H1 (cell line): Measurements from ENCODE around the gene VMP1. TPM values are rescaled to one million over a fixed set of nuclear protein-coding genes. Genes with fewer than 3 reads are reported as not detected.

ENCODE experiments used
- CTCF ChIA-PET: fragments of 300-600 bp; sonication (Branson Sonifier 250); formaldehyde crosslinking; loops from one replicate; lab custom pipeline; 2021; ENCODE audit not compliant: partially characterized antibody; lab: Charles Lee
- POLR2A ChIA-PET: fragments of 300-600 bp; sonication (Branson Sonifier 250); formaldehyde crosslinking; loops from one replicate; lab custom pipeline; 2021; ENCODE audit warnings: inconsistent platforms; ENCODE audit not compliant: partially characterized antibody; lab: Charles Lee
- DNase-seq, 2 experiments: peaks; one replicate each; pipeline versions ENCODE4 v3.0.0 to v3.0.0-alpha.2; 2010 to 2022; ENCODE audit warnings: low spot score in 2 of 2, low read depth in 1 of 2, mixed read lengths in 1 of 2
- FAIRE-seq: peaks from 2 replicates; lab custom pipeline; 2011; peaks lifted over from hg19 to GRCh38; lab: Jason Lieb, UNC
- H2AFZ ChIP-seq: 2 replicates; pipeline ENCODE4 v1.8.1; 2012; ENCODE audit warnings: low read length, inconsistent platforms
- H2AK5ac ChIP-seq: 2 replicates; pipeline ENCODE4 v1.6.1; 2013; ENCODE audit warnings: low read depth, low read length
- H2BK120ac ChIP-seq: replicated peaks from 2 replicates; pipeline ENCODE3; 2013; ENCODE audit warnings: low read depth, low read length, inconsistent platforms
- H2BK12ac ChIP-seq: 2 replicates; pipeline ENCODE4 v1.6.1; 2013; ENCODE audit warnings: low read depth, low read length
- H2BK15ac ChIP-seq: 2 replicates; pipeline ENCODE4 v1.6.1; 2013; ENCODE audit warnings: low read length
- H2BK20ac ChIP-seq: 2 replicates; pipeline ENCODE4 v1.6.1; 2013; ENCODE audit warnings: low read length
- H2BK5ac ChIP-seq: 2 replicates; pipeline ENCODE4 v1.6.1; 2013; ENCODE audit warnings: low read depth, low read length
- H3K14ac ChIP-seq: 2 replicates; pipeline ENCODE4 v1.6.1; 2013; ENCODE audit warnings: inconsistent platforms; ENCODE audit not compliant: insufficient read length
- H3K18ac ChIP-seq: 2 replicates; pipeline ENCODE4 v1.6.1; 2013; ENCODE audit warnings: low read length; ENCODE audit errors: extremely low read depth
- H3K23ac ChIP-seq: 2 replicates; pipeline ENCODE4 v1.6.1; 2013; ENCODE audit warnings: inconsistent platforms; ENCODE audit not compliant: insufficient read length
- H3K23me2 ChIP-seq: 2 replicates; pipeline ENCODE4 v1.6.1; 2013; ENCODE audit warnings: low read depth, low read length
- H3K27ac ChIP-seq: 2 replicates; pipeline ENCODE4 v1.6.1; 2011; ENCODE audit warnings: low read depth, low read length, inconsistent platforms
- H3K27me3 ChIP-seq, 4 experiments: replicated peaks in 1 of 4; 1 replicate in 1 of 4; 2 replicates in 3 of 4; pipeline versions ENCODE4 v1.6.1 to v1.8.1; 2011 to 2013; ENCODE audit warnings: low read length in 3 of 4, mild to moderate bottlenecking in 3 of 4, inconsistent platforms in 2 of 4, mixed read lengths in 2 of 4, moderate library complexity in 1 of 4; ENCODE audit not compliant: control insufficient read depth in 3 of 4, insufficient read depth in 3 of 4; ENCODE audit errors: extremely low read depth in 1 of 4
- H3K36me3 ChIP-seq, 4 experiments: 2 replicates each; pipeline versions ENCODE4 v1.6.1 to v1.8.1; 2011 to 2013; ENCODE audit warnings: mild to moderate bottlenecking in 4 of 4, low read length in 3 of 4, moderate library complexity in 2 of 4, control low read depth in 1 of 4, inconsistent platforms in 1 of 4; ENCODE audit not compliant: insufficient read depth in 4 of 4, control insufficient read depth in 2 of 4
- H3K4ac ChIP-seq: replicated peaks from 2 replicates; pipeline ENCODE3; 2013; ENCODE audit warnings: low read length, low read depth, mixed read lengths, inconsistent platforms; ENCODE audit not compliant: insufficient read length
- H3K4me1 ChIP-seq, 4 experiments: replicated peaks in 1 of 4; 1 replicate in 1 of 4; 2 replicates in 3 of 4; pipeline versions ENCODE4 v1.6.1 to v1.8.1; 2011 to 2013; ENCODE audit warnings: low read length in 3 of 4, inconsistent platforms in 2 of 4, mixed read lengths in 1 of 4; ENCODE audit not compliant: insufficient read depth in 4 of 4, control insufficient read depth in 3 of 4
- H3K4me2 ChIP-seq, 2 experiments: 2 replicates each; pipeline versions ENCODE4 v1.6.1 to v1.8.1; 2011 to 2013; ENCODE audit warnings: low read depth in 2 of 2, low read length in 2 of 2, control low read depth in 1 of 2, inconsistent platforms in 1 of 2, mild to moderate bottlenecking in 1 of 2; ENCODE audit not compliant: insufficient read depth in 1 of 2
- H3K4me3 ChIP-seq, 4 experiments: fragments of 200-600, 300-600 bp in 1 of 4; sonication (generic), shearing (Covaris generic), sonication (Bioruptor Twin) in 1 of 4; 2 replicates each; pipeline versions ENCODE4 v1.5.1 to v1.8.1; 2011 to 2016; ENCODE audit warnings: low read length in 4 of 4, low read depth in 3 of 4, control low read depth in 2 of 4, inconsistent platforms in 2 of 4, mild to moderate bottlenecking in 2 of 4, mixed read lengths in 1 of 4, moderate library complexity in 1 of 4; ENCODE audit not compliant: insufficient read depth in 2 of 4; ENCODE audit errors: extremely low read depth in 1 of 4
- H3K56ac ChIP-seq: replicated peaks from 2 replicates; pipeline ENCODE3; 2013; ENCODE audit warnings: low read depth, mild to moderate bottlenecking, mixed read lengths, low read length, inconsistent platforms; ENCODE audit not compliant: insufficient read length
- H3K79me1 ChIP-seq: 2 replicates; pipeline ENCODE4 v1.6.1; 2013; ENCODE audit warnings: low read depth, low read length, control low read depth
- H3K79me2 ChIP-seq, 2 experiments: 2 replicates each; pipeline versions ENCODE4 v1.6.1 to v1.8.1; 2012 to 2013; ENCODE audit warnings: low read length in 2 of 2, mild to moderate bottlenecking in 2 of 2, inconsistent platforms in 1 of 2; ENCODE audit not compliant: insufficient read depth in 2 of 2, control insufficient read depth in 1 of 2
- H3K9ac ChIP-seq, 4 experiments: replicated peaks in 1 of 4; 1 replicate in 1 of 4; 2 replicates in 3 of 4; pipeline versions ENCODE4 v1.6.1 to v1.8.1; 2011 to 2013; ENCODE audit warnings: low read depth in 3 of 4, low read length in 3 of 4, control low read depth in 2 of 4, mild to moderate bottlenecking in 2 of 4, moderate library complexity in 2 of 4, inconsistent platforms in 1 of 4; ENCODE audit errors: extremely low read depth in 1 of 4
- H3K9me3 ChIP-seq, 2 experiments: 2 replicates each; pipeline versions ENCODE4 v1.6.1 to v1.8.1; 2012 to 2013; ENCODE audit warnings: mild to moderate bottlenecking in 2 of 2, moderate library complexity in 2 of 2, control low read depth in 1 of 2, inconsistent platforms in 1 of 2, low read depth in 1 of 2, low read length in 1 of 2, mixed read lengths in 1 of 2; ENCODE audit not compliant: insufficient read depth in 2 of 2
- H4K20me1 ChIP-seq, 2 experiments: replicated peaks in 1 of 2; 2 replicates each; pipeline versions ENCODE3 to v1.8.1; 2011 to 2013; ENCODE audit warnings: inconsistent platforms in 2 of 2, low read length in 2 of 2, mild to moderate bottlenecking in 1 of 2; ENCODE audit not compliant: insufficient read depth in 2 of 2, control insufficient read depth in 1 of 2
- H4K5ac ChIP-seq: 2 replicates; pipeline ENCODE4 v1.6.1; 2013; ENCODE audit warnings: low read length, low read depth, mixed read lengths, inconsistent platforms; ENCODE audit not compliant: insufficient read length
- H4K8ac ChIP-seq: 2 replicates; pipeline ENCODE4 v1.8.0; 2013; ENCODE audit warnings: mild to moderate bottlenecking, moderate library complexity, low read length, inconsistent platforms; ENCODE audit not compliant: insufficient read depth; ENCODE audit errors: extremely low read depth
- H4K91ac ChIP-seq: replicated peaks from 2 replicates; pipeline ENCODE3; 2013; ENCODE audit warnings: low read length, mixed read lengths, inconsistent platforms; ENCODE audit not compliant: insufficient read length
- CBX5 ChIP-seq: fragments of 300-800, 300-1000 bp; sonication (generic); IDR thresholded peaks from 2 replicates; pipeline ENCODE4 v1.7.1; 2016; ENCODE audit warnings: antibody characterized with exemption, low read length, low read depth
- CHD2 ChIP-seq: IDR thresholded peaks from 2 replicates; pipeline ENCODE4 v1.6.1; 2012; ENCODE audit warnings: low read length, improper control_type of control experiment
- CTBP2 ChIP-seq: IDR thresholded peaks from 2 replicates; pipeline ENCODE4 v1.7.0; 2011; ENCODE audit warnings: borderline replicate concordance, mild to moderate bottlenecking, moderate library complexity, mixed read lengths, low read length; ENCODE audit not compliant: insufficient read depth, insufficient read length
- CTCF ChIP-seq, 3 experiments: IDR thresholded peaks; 1 replicate in 2 of 3; 2 replicates in 1 of 3; pipeline versions ENCODE4 v1.5.1 to v1.6.1; 2011; ENCODE audit warnings: low read length in 3 of 3, mild to moderate bottlenecking in 3 of 3, inconsistent platforms in 2 of 3, low read depth in 1 of 3, moderate library complexity in 1 of 3; ENCODE audit not compliant: insufficient read depth in 1 of 3; ENCODE audit errors: control extremely low read depth in 1 of 3
- FOSL1 ChIP-seq: IDR thresholded peaks from 2 replicates; pipeline ENCODE4 v1.6.1; 2011; ENCODE audit warnings: mild to moderate bottlenecking, low read depth, low read length, moderate library complexity; ENCODE audit not compliant: insufficient read depth
- HDAC6 ChIP-seq: IDR thresholded peaks from one replicate; pipeline ENCODE4 v1.7.1; 2012; ENCODE audit warnings: low read depth, mild to moderate bottlenecking, inconsistent platforms, low read length, moderate library complexity
- JUND ChIP-seq: IDR thresholded peaks from 2 replicates; pipeline ENCODE4 v1.6.1; 2011; ENCODE audit warnings: mild to moderate bottlenecking, improper control_type of control experiment, low read length
- KDM5A ChIP-seq: fragments of 200-600 bp; IDR thresholded peaks from 2 replicates; pipeline ENCODE4 v1.7.1; 2012; ENCODE audit warnings: mild to moderate bottlenecking, low read length, inconsistent platforms, mixed read lengths
- MAX ChIP-seq: IDR thresholded peaks from 2 replicates; pipeline ENCODE4 v1.6.1; 2012; ENCODE audit warnings: inconsistent platforms
- RBBP5 ChIP-seq: IDR thresholded peaks from 2 replicates; pipeline ENCODE4 v1.7.1; 2012; ENCODE audit warnings: low read depth, mild to moderate bottlenecking, inconsistent platforms, low read length, moderate library complexity, borderline replicate concordance
- TCF12 ChIP-seq: IDR thresholded peaks from 2 replicates; pipeline ENCODE4 v1.6.1; 2011; ENCODE audit warnings: low read depth, mild to moderate bottlenecking, low read length
- ZNF274 ChIP-seq: IDR thresholded peaks from 2 replicates; pipeline ENCODE4 v1.7.0; 2012; ENCODE audit warnings: low read length, borderline replicate concordance; ENCODE audit errors: extremely low read depth
- WGBS, 2 experiments: shearing (Covaris generic) in 1 of 2; methylation state at CpG; one replicate each; pipeline versions ENCODE4 v1.1.6 to v1.1.7; 2013 to 2015; ENCODE audit warnings: low lambda C conversion rate in 2 of 2, mixed read lengths in 2 of 2, inconsistent platforms in 1 of 2, low coverage in 1 of 2, missing lambda C conversion rate in 1 of 2; ENCODE audit not compliant: insufficient replicate concordance in 2 of 2, insufficient coverage in 1 of 2, insufficient read length in 1 of 2; ENCODE audit errors: extremely low coverage in 1 of 2, missing lambda C conversion rate in 1 of 2; 5-methylcytosine and 5-hydroxymethylcytosine counted together
- polyA plus RNA-seq, 7 experiments: library from polyadenylated mRNA; depleted of rRNA in 3 of 7; stranded (reverse) in 5 of 7; unstranded in 2 of 7; fragments of >200 nt in 5 of 7; fragments of 200-250 nt in 2 of 7; gene quantifications; 1 replicate in 5 of 7; 2 replicates in 1 of 7; 4 replicates in 1 of 7; pipeline versions ENCODE4 v1.2.1 to v1.2.3, GENCODE V29; 2011 to 2013; ENCODE audit warnings: missing spikeins in 2 of 7, mixed read lengths in 2 of 7
- total RNA-seq: library from RNA; stranded (reverse); fragmentation: NEBNext Ultra II Directional; extraction: Animal tissue kit (Norgen Biotek cat#: 25700); gene quantifications from 2 replicates; pipeline ENCODE4 v1.2.1, GENCODE V29; 2021

VMP1 gene
- total and polyA plus RNA-seq, 2 of the 8 experiments (the other 6 are each of a cell fraction or from before 2014, with no cell fraction given) = 45.0 to 92.7 TPM

GRCh38 chr17:59757470-59757869, 50.0 kb downstream of the VMP1 start:
- Histone ChIP-seq H3K27me3 (no peaks in the 10 kb centered on the region), H3K4me3 (no peak overlapping the region), H2BK20ac (no peak overlapping the region), H4K91ac (no peak overlapping the region), H3K27ac (no peak overlapping the region), H2BK15ac (no peak overlapping the region), H4K5ac (no peak overlapping the region), H3K4me1 (peaks cover 0 to 6% (median 0%) of the 10 kb centered on the region in 4 experiments; a peak in 1 of 7 replicates), H2BK120ac (no peak overlapping the region), H3K23me2 (no peaks in the 10 kb centered on the region), H3K14ac (no peak overlapping the region), H3K23ac (no peak overlapping the region), H3K79me1 (no peaks in the 10 kb centered on the region), H2BK12ac (no peak overlapping the region), H3K4ac (no peak overlapping the region)
- CTCF ChIA-PET = interaction anchor here (1.1 kb wide), 1 partner anchor 62 kb away, joined by 4 read pairs; no protein-coding TSS in a partner anchor
- FAIRE-seq = no peak
- POLR2A ChIA-PET = interaction anchor here (0.7 to 0.8 kb wide), 2 partner anchors 80 to 325 kb away, joined by 3 to 4 read pairs; no protein-coding TSS in a partner anchor
- no peak for TF ChIP-seq RBBP5
- TF ChIP-seq MAX = no peak
- TF ChIP-seq CBX5 = no peak
- no peak for TF ChIP-seq FOSL1
- no peak for TF ChIP-seq ZNF274
- no peak for TF ChIP-seq CTBP2
- TF ChIP-seq CTCF (IDR thresholded peaks at IDR 0.05; ENCODE audit: control extremely low read depth in 1 of 3, insufficient read depth in 1 of 3, low read depth in 1 of 3, low read length in 3 of 3) = no peak
- no peak for TF ChIP-seq TCF12
- TF ChIP-seq JUND = no peak
- no peak for TF ChIP-seq HDAC6
- TF ChIP-seq KDM5A = no peak
- TF ChIP-seq CHD2 = no peak
- TF ChIP-seq, all 59 proteins: peak for 0
- Histone ChIP-seq H4K20me1 (no peaks in the 10 kb centered on the region), H3K18ac (no peak overlapping the region), H3K4me2 (no peak overlapping the region), H2AK5ac (no peak overlapping the region), H2AFZ (no peak overlapping the region), H3K9me3 (no peaks in the 10 kb centered on the region), H4K8ac (no peak overlapping the region), H3K56ac (no peak overlapping the region), H3K36me3 (no peaks in the 10 kb centered on the region), H3K9ac (no peak overlapping the region), H3K79me2 (no peaks in the 10 kb centered on the region), H2BK5ac (no peak overlapping the region)
- no peak for DNase-seq
- WGBS, 2 experiments = 83% methylated on average over 1 of the region's 1 CpG; no CpG with 5 or more reads in 1 of the 2 experiments
